PC-9 (cell line): ENCODE measurements around the gene NXNL2. TPM values are rescaled to one million over a fixed set of nuclear protein-coding genes. Genes with fewer than 3 reads are reported as not detected.

Experiments
- BruUV-seq: library from RNA; stranded (reverse); fragments of 400-500 nt; replicated peaks from 2 replicates; lab custom pipeline; 2021; lab: Mats Ljungman, UMichigan
- CTCF ChIA-PET: fragments of 300-600 bp; sonication (Branson Sonifier 250); formaldehyde crosslinking; loops from one replicate; lab custom pipeline; 2022; ENCODE audit warnings: antibody characterized with exemption; lab: Charles Lee
- POLR2A ChIA-PET: fragments of 300-600 bp; sonication (Branson Sonifier 250); formaldehyde crosslinking; loops from one replicate; lab custom pipeline; 2022; ENCODE audit warnings: antibody characterized with exemption; ENCODE audit not compliant: unreplicated experiment; lab: Charles Lee
- DNase-seq, 2 experiments: peaks; one replicate each; pipeline versions ENCODE4 v3.0.0 to v3.0.0-alpha.2; 2015 to 2022; ENCODE audit warnings: mixed read lengths in 1 of 2
- H2AFZ ChIP-seq: fragments of 200-600 bp; sonication (generic); 2 replicates; pipeline ENCODE4 v1.8.1; 2017; ENCODE audit warnings: antibody characterized with exemption
- H3F3A ChIP-seq: fragments of 200-600 bp; sonication (generic); 2 replicates; pipeline ENCODE4 v1.8.1; 2017; ENCODE audit warnings: antibody characterized with exemption, mild to moderate bottlenecking, low read depth; ENCODE audit not compliant: insufficient read depth
- H3K27ac ChIP-seq: fragments of 200-600 bp; sonication (generic); 2 replicates; pipeline ENCODE4 v1.6.1; 2016; ENCODE audit warnings: mixed run types
- H3K27me3 ChIP-seq: fragments of 200-600 bp; sonication (generic); 2 replicates; pipeline ENCODE4 v1.6.1; 2016; ENCODE audit warnings: low read depth, mixed run types; ENCODE audit not compliant: insufficient read depth
- H3K36me3 ChIP-seq: fragments of 200-600 bp; sonication (generic); 2 replicates; pipeline ENCODE4 v1.6.1; 2016; ENCODE audit warnings: low read depth, mixed run types
- H3K4me1 ChIP-seq: fragments of 200-600 bp; sonication (generic); replicated peaks from 2 replicates; pipeline ENCODE4 v1.6.1; 2016; ENCODE audit warnings: mixed run types; ENCODE audit not compliant: insufficient read depth
- H3K4me2 ChIP-seq: fragments of 200-600 bp; sonication (generic); 2 replicates; pipeline ENCODE4 v1.6.1; 2017; ENCODE audit warnings: mixed run types
- H3K4me3 ChIP-seq: fragments of 200-600 bp; sonication (generic); 2 replicates; pipeline ENCODE4 v1.6.1; 2016; ENCODE audit warnings: mixed run types
- H3K79me2 ChIP-seq: fragments of 200-600 bp; sonication (generic); 2 replicates; pipeline ENCODE4 v1.6.1; 2017; ENCODE audit warnings: low read depth, mixed run types
- H3K9me2 ChIP-seq: fragments of 200-600 bp; sonication (generic); 2 replicates; pipeline ENCODE4 v1.8.1; 2017; ENCODE audit warnings: mild to moderate bottlenecking; ENCODE audit not compliant: insufficient read depth
- H3K9me3 ChIP-seq: fragments of 200-600 bp; sonication (generic); 2 replicates; pipeline ENCODE4 v1.8.1; 2016; ENCODE audit warnings: low read depth; ENCODE audit not compliant: insufficient read depth
- H4K20me1 ChIP-seq: fragments of 200-600 bp; sonication (generic); 2 replicates; pipeline ENCODE4 v1.8.1; 2017; ENCODE audit not compliant: insufficient read depth
- CTCF ChIP-seq: fragments of 200-600 bp; sonication (generic); conservative IDR thresholded peaks from 2 replicates; pipeline ENCODE4 v1.6.1; 2017; ENCODE audit warnings: mixed run types, antibody characterized with exemption, mild to moderate bottlenecking, moderate library complexity
- EZH2 ChIP-seq: fragments of 200-600 bp; sonication (generic); IDR thresholded peaks from 2 replicates; pipeline ENCODE4 v1.8.0; 2017; ENCODE audit warnings: antibody characterized with exemption, low read depth
- intact Hi-C: fragments of 100-400 bp; cut with micrococcal nuclease; formaldehyde crosslinking; loops from one replicate; pipeline ENCODE4 v1.10.0; 2022; ENCODE audit not compliant: unreplicated experiment
- total RNA-seq: library from RNA; stranded (reverse); gene quantifications from 2 replicates; pipeline ENCODE4 v1.2.3, GENCODE V29; 2021

NXNL2 gene
- total RNA-seq, 1 experiment from 2014 or later, result 5.5 TPM

- H3K4me3 ChIP-seq, result no peak overlapping the region
- ChIA-PET CTCF (no interaction called here), POLR2A (no interaction called here)
- no peaks in the 10 kb centered on the region for H3K9me2 ChIP-seq
- H3K9me3 ChIP-seq, result no peaks in the 10 kb centered on the region
- H3K27ac ChIP-seq, result no peak overlapping the region
- peaks cover 7% of the 10 kb centered on the region for H3K4me1 ChIP-seq
- no peak overlapping the region for H2AFZ ChIP-seq
- H3K79me2 ChIP-seq, result no peaks in the 10 kb centered on the region
- no peaks in the 10 kb centered on the region for H4K20me1 ChIP-seq
- no peaks in the 10 kb centered on the region for H3K27me3 ChIP-seq
- no peaks in the 10 kb centered on the region for H3K36me3 ChIP-seq
- intact Hi-C loops, result no loop called here
- no TSS peak for BruUV-seq
- no peak for DNase-seq
- TF ChIP-seq CTCF, result no peak
- no peak for TF ChIP-seq EZH2
- H3F3A ChIP-seq, result peaks cover under 1% of the 10 kb centered on the region; the same call in 1 of the 2 replicates
- no peak overlapping the region for H3K4me2 ChIP-seq
These were observed 10.1 kb upstream of the NXNL2 start for GRCh38 chr9:88524911-88525310.

- no peak for TF ChIP-seq CTCF
- no peak for TF ChIP-seq EZH2
- Histone ChIP-seq H3K79me2 (no peaks in the 10 kb centered on the region), H4K20me1 (no peaks in the 10 kb centered on the region), H3K4me1 (peaks cover 19% of the 10 kb centered on the region), H3K9me2 (no peaks in the 10 kb centered on the region), H3K36me3 (no peaks in the 10 kb centered on the region), H3K9me3 (no peaks in the 10 kb centered on the region), H3K4me2 (no peak overlapping the region), H2AFZ (no peak overlapping the region), H3F3A (peaks cover 8% of the 10 kb centered on the region; the same call in 1 of the 2 replicates), H3K27ac (no peak overlapping the region), H3K4me3 (no peak overlapping the region), H3K27me3 (no peaks in the 10 kb centered on the region)
- ChIA-PET CTCF (interaction anchor here (0.7 kb wide), 1 partner anchor 849 kb away, joined by 3 read pairs; no protein-coding TSS in a partner anchor), POLR2A (no interaction called here)
- BruUV-seq, result no TSS peak
- DNase-seq, result no peak
- intact Hi-C loops, result no loop called here
These were observed 7.4 kb upstream of the NXNL2 start for GRCh38 chr9:88527618-88528017.

- H3K9me2 ChIP-seq, result no peaks in the 10 kb centered on the region
- no peak overlapping the region for H3K4me3 ChIP-seq
- no peak overlapping the region for H3K27ac ChIP-seq
- BruUV-seq, result no TSS peak
- TF ChIP-seq CTCF (no peak), EZH2 (no peak)
- H3K36me3 ChIP-seq, result no peaks in the 10 kb centered on the region
- H3K9me3 ChIP-seq, result no peaks in the 10 kb centered on the region
- H4K20me1 ChIP-seq, result no peaks in the 10 kb centered on the region
- ChIA-PET CTCF (interaction anchor here (0.7 kb wide), 1 partner anchor 850 kb away, joined by 3 read pairs; no protein-coding TSS in a partner anchor), POLR2A (no interaction called here)
- no peak overlapping the region for H3K4me2 ChIP-seq
- intact Hi-C loops, result no loop called here
- H3K4me1 ChIP-seq, result peaks cover 23% of the 10 kb centered on the region
- DNase-seq, result no peak
- H3K27me3 ChIP-seq, result no peaks in the 10 kb centered on the region
- no peak overlapping the region for H2AFZ ChIP-seq
- peaks cover 10% of the 10 kb centered on the region for H3F3A ChIP-seq
- no peaks in the 10 kb centered on the region for H3K79me2 ChIP-seq
These were observed 6.7 kb upstream of the NXNL2 start for GRCh38 chr9:88528080-88528790.
